OCI-LY7 (cell line): ENCODE data around the gene MIA.

Experiments used
- EZH2phosphoT487 ChIP-seq: fragments of 200-600 bp; sonication (generic); IDR thresholded peaks from 2 replicates; pipeline ENCODE4 v1.6.1; 2018; ENCODE audit warnings: low read depth, borderline replicate concordance, mild to moderate bottlenecking, mixed run types, antibody characterized with exemption, low read length, moderate library complexity, mixed read lengths
- TF ChIP-seq, protein P1 (sequence below): fragments of 200-600 bp; sonication (generic); conservative IDR thresholded peaks from 2 replicates; pipeline ENCODE4 v1.5.1; 2014; ENCODE audit warnings: mild to moderate bottlenecking, antibody characterized with exemption, low read length, moderate library complexity, mixed read lengths

GRCh38 chr19:40763526-40763925 lies 11.8 kb upstream of the MIA start:
- TF ChIP-seq, protein P1, sequence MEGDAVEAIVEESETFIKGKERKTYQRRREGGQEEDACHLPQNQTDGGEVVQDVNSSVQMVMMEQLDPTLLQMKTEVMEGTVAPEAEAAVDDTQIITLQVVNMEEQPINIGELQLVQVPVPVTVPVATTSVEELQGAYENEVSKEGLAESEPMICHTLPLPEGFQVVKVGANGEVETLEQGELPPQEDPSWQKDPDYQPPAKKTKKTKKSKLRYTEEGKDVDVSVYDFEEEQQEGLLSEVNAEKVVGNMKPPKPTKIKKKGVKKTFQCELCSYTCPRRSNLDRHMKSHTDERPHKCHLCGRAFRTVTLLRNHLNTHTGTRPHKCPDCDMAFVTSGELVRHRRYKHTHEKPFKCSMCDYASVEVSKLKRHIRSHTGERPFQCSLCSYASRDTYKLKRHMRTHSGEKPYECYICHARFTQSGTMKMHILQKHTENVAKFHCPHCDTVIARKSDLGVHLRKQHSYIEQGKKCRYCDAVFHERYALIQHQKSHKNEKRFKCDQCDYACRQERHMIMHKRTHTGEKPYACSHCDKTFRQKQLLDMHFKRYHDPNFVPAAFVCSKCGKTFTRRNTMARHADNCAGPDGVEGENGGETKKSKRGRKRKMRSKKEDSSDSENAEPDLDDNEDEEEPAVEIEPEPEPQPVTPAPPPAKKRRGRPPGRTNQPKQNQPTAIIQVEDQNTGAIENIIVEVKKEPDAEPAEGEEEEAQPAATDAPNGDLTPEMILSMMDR: no peak
- no peak for TF ChIP-seq EZH2phosphoT487
